ENCODE data around the gene PPP2R3B.

GRCh38 chrX:390459-390858 lies 3.8 kb upstream of the PPP2R3B start:
- TF ChIP-seq CTCF (IDR thresholded peaks at IDR 0.05; ENCODE audit: poor library complexity, severe bottlenecking) (no peak), EZH2 (IDR thresholded peaks at IDR 0.05; ENCODE audit: borderline replicate concordance, insufficient read depth, low read length, poor library complexity, severe bottlenecking) (no peak), TAF1 (IDR thresholded peaks at IDR 0.05; ENCODE audit: low read depth) (no peak), POLR2AphosphoS5 (IDR thresholded peaks at IDR 0.05) (no peak), EP300 (conservative IDR thresholded peaks at IDR 0.05; ENCODE audit: poor library complexity, severe bottlenecking) (no peak), REST (IDR thresholded peaks at IDR 0.05; ENCODE audit: borderline replicate concordance) (no peak), SMC3 (conservative IDR thresholded peaks at IDR 0.05; ENCODE audit: poor library complexity) (no peak)

Measured in neural cell (in vitro differentiated cells).